Left lung (tissue), 10 donors: ENCODE measurements around the gene ASIP. TPM values are rescaled to one million over a fixed set of nuclear protein-coding genes. Genes with fewer than 3 reads are reported as not detected.

Experiments used
- ATAC-seq: fragments of 200-7000 bp; cut with Tn5 transposase; one replicate; pipeline ENCODE4 v1.9.1; 2020; ENCODE audit warnings: moderate library complexity
- DNase-seq, 4 donors: peaks; one replicate each; pipeline ENCODE4 v3.0.0-alpha.2; 2013 to 2020
- H3K27ac ChIP-seq, 2 donors: fragments of 200-600 bp; sonication (generic) in 1 of 2; one replicate each; pipeline versions ENCODE4 v1.5.0 to v1.8.0; 2020 to 2021
- H3K27me3 ChIP-seq, 2 donors: fragments of 200-600 bp; sonication (generic) in 1 of 2; one replicate each; pipeline versions ENCODE4 v1.5.0 to v1.8.0; 2020 to 2021
- H3K36me3 ChIP-seq, 2 donors: fragments of 200-600 bp; sonication (generic) in 1 of 2; one replicate each; pipeline versions ENCODE4 v1.5.0 to v1.8.0; 2020 to 2021
- H3K4me1 ChIP-seq, 2 donors: fragments of 200-600 bp; one replicate each; pipeline ENCODE4 v1.8.0; 2021
- H3K4me3 ChIP-seq, 2 donors: fragments of 200-600 bp; sonication (generic) in 1 of 2; one replicate each; pipeline versions ENCODE4 v1.5.0 to v1.8.0; 2020 to 2021; ENCODE audit warnings: mild to moderate bottlenecking in 1 of 2
- H3K9me3 ChIP-seq, 2 donors: fragments of 200-600 bp; sonication (generic) in 1 of 2; one replicate each; pipeline versions ENCODE4 v1.5.0 to v1.8.0; 2020 to 2021
- intact Hi-C, 2 donors: fragments of 100-400 bp; cut with DNase I; formaldehyde crosslinking; loops; one replicate each; pipeline versions ENCODE4 v1.11.2 to v1.14.2; 2022
- polyA plus RNA-seq, 6 donors: library from polyadenylated mRNA; unstranded; fragments of 120-200 nt; gene quantifications; one replicate each; pipeline ENCODE4 v1.2.1, GENCODE V29; 2013; ENCODE audit not compliant: insufficient read length in 6 of 6
- total RNA-seq, 2 donors: library from RNA; stranded (reverse); fragmentation: NEBNext Ultra II Directional; extraction: Animal tissue kit (Norgen Biotek cat#: 25700); gene quantifications; one replicate each; pipeline ENCODE4 v1.2.1, GENCODE V29; 2021
- TF ChIP-seq, protein P1 (sequence below), 2 donors: fragments of 200-600 bp; sonication (generic) in 1 of 2; IDR thresholded peaks; one replicate each; pipeline versions ENCODE4 v1.5.0 to v1.8.0; 2021; ENCODE audit warnings: antibody characterized with exemption in 2 of 2
- donor health status: DM: no; HTN: yes; CAD: no.
- donor health status: DM: no; HTN: no; CAD: no.

ASIP gene
- total and polyA plus RNA-seq, 8 donors: 0.29 to 0.79 (median 0.36) TPM; not detected in 4

DNA sequence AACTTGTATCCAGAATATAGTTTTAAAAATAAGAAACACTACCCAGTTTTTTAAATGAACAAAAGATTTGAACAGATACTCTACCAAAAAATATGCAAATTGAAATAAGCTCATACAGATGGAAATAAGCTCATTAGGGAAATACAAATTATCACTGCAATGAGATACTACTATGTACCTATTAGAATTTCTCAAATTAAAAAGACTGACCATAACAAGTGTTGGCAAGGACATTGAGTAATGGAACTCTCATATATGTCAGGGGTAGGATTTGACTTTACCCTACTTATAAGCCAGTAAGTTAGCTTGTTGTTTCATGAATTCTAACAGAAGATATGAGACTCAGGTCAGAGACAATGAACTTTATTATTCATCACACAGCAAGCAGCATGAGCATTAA is 9.6 kb upstream of the ASIP start:
- TF ChIP-seq, protein P1, sequence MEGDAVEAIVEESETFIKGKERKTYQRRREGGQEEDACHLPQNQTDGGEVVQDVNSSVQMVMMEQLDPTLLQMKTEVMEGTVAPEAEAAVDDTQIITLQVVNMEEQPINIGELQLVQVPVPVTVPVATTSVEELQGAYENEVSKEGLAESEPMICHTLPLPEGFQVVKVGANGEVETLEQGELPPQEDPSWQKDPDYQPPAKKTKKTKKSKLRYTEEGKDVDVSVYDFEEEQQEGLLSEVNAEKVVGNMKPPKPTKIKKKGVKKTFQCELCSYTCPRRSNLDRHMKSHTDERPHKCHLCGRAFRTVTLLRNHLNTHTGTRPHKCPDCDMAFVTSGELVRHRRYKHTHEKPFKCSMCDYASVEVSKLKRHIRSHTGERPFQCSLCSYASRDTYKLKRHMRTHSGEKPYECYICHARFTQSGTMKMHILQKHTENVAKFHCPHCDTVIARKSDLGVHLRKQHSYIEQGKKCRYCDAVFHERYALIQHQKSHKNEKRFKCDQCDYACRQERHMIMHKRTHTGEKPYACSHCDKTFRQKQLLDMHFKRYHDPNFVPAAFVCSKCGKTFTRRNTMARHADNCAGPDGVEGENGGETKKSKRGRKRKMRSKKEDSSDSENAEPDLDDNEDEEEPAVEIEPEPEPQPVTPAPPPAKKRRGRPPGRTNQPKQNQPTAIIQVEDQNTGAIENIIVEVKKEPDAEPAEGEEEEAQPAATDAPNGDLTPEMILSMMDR (IDR thresholded peaks at IDR 0.05): no peak
- H3K4me1 ChIP-seq: no peaks in the 10 kb centered on the region
- ATAC-seq (no peak), DNase-seq (no peak)
- intact Hi-C loops: no loop called here
- H3K36me3 ChIP-seq: no peaks in the 10 kb centered on the region
- peaks cover 0 to 2% of the 10 kb centered on the region in 2 donors for H3K9me3 ChIP-seq
- H3K27ac ChIP-seq: no peak overlapping the region
- H3K4me3 ChIP-seq: no peak overlapping the region
- no peaks in the 10 kb centered on the region for H3K27me3 ChIP-seq

DNA sequence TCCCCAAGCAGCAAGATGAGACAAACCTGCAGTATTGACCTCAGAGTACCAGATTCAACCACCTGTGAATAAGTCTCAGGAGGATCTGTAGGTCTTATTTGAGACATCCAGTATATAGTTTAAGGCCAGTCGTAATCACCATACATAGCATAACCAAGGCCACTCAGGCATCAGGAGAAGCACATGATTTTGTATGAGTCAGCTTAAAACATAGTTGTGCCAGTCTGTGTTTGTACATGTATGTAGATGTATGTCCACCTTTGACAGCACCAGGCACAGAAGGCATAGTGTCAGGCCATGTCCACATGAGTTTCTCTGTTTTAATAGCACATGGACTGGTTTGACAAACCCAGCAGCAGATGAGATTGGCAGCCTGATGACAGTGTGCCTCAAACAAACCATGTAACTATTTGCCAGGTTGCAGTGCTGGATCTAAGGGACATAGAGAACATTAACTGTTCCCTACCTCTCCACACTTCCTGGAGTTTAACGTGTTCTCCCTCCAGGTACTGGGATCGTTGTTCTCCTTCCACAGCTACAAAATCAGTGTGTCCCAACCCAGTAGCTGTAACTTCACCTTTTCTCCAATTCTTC is 8.6 kb upstream of the ASIP start:
- TF ChIP-seq, protein P1 (IDR thresholded peaks at IDR 0.05): no peak
- H3K4me1 ChIP-seq: no peaks in the 10 kb centered on the region
- intact Hi-C loops: no loop called here
- DNase-seq (no peak), ATAC-seq (no peak)
- H3K27ac ChIP-seq: no peak overlapping the region
- H3K9me3 ChIP-seq: peaks cover 0 to 12% of the 10 kb centered on the region in 2 donors
- no peaks in the 10 kb centered on the region for H3K36me3 ChIP-seq
- no peaks in the 10 kb centered on the region for H3K27me3 ChIP-seq
- H3K4me3 ChIP-seq: no peak overlapping the region

DNA sequence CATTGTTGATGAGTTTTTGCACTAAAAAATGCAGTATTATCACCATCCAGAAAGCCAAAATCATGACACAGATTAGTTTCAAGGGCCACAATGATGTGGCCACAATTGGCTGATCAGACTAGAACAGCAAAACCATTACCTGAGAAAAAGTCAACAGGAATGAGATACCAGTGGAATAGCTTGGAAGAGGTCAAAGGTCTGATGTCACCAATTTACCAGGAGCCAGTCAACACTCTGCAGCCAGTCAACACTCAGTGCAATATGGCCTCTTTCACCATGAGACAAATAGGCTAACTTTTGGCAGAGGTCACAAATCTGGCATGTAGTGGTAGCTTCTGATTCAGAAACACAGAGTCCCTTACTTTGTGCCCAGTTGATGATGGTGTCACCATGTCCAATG is 7.5 kb upstream of the ASIP start:
- Histone ChIP-seq H3K27ac (no peak overlapping the region), H3K4me3 (no peak overlapping the region), H3K9me3 (peaks cover 0 to 20% of the 10 kb centered on the region in 2 donors), H3K27me3 (no peaks in the 10 kb centered on the region), H3K4me1 (no peaks in the 10 kb centered on the region), H3K36me3 (no peaks in the 10 kb centered on the region)
- DNase-seq: no peak
- ATAC-seq: no peak
- TF ChIP-seq, protein P1 (IDR thresholded peaks at IDR 0.05): no peak
- intact Hi-C loops: no loop called here

DNA sequence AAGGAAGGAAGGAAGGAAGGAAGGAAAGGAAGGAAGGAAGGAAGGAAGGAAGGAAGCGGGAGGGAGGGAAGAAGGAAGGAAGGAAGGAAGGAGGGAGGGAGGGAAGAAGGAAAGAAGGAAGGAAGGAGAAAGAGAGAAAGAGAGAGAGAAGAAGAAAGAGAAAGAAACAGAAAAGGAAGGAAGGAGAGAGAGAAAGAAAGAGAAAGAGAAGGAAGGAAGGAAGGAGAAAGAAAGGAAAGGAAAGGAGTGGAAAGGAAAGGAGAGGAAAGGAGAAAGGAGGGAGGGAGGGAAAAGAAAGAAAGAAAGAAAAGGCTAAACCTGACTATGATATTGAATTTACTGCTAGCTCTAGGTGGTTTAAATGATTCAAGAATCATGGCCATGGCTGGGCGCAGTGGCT is 5.3 kb upstream of the ASIP start:
- TF ChIP-seq, protein P1 (IDR thresholded peaks at IDR 0.05): no peak
- Histone ChIP-seq H3K27ac (no peak overlapping the region), H3K27me3 (no peaks in the 10 kb centered on the region), H3K9me3 (peaks cover 0 to 20% of the 10 kb centered on the region in 2 donors), H3K36me3 (no peaks in the 10 kb centered on the region), H3K4me3 (no peak overlapping the region), H3K4me1 (no peaks in the 10 kb centered on the region)
- DNase-seq (no peak), ATAC-seq (no peak)
- intact Hi-C loops: no loop called here

DNA sequence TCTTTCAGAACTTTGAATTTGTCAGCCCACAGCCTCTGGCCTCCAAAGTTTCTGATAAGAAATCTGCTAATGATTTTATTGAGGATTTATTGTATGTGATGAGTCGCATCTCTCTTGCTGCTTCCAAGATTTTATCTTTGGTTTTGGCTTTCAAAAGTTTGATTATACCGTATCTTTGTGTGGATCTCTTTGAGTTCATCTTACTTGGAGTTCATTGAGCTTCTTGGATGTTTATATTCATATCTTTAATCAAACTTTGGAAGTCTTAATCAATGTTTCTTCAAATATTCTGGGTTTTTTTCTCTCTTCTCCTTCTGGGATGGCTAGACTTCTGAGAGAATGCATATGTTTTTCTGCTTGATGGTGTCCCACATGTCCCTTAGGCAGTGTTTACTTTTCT is 3.3 kb upstream of the ASIP start:
- intact Hi-C loops: no loop called here
- DNase-seq (no peak), ATAC-seq (no peak)
- no peak overlapping the region for H3K4me3 ChIP-seq
- no peak overlapping the region for H3K27ac ChIP-seq
- H3K36me3 ChIP-seq: no peaks in the 10 kb centered on the region
- TF ChIP-seq, protein P1 (IDR thresholded peaks at IDR 0.05): no peak
- H3K4me1 ChIP-seq: no peaks in the 10 kb centered on the region
- H3K9me3 ChIP-seq: peaks cover 0 to 20% of the 10 kb centered on the region in 2 donors
- no peaks in the 10 kb centered on the region for H3K27me3 ChIP-seq
